ENCODE measurements around the gene LYSET. TPM values are rescaled to one million over a fixed set of nuclear protein-coding genes. Genes with fewer than 3 reads are reported as not detected.

LYSET gene
- total and polyA plus RNA-seq, 2 donors (not counting 3 experiments of a cell fraction or from before 2014, with no cell fraction given) = 14.3 to 18.4 TPM

- ChIA-PET POLR2A (no interaction called here), CTCF (interaction anchor here (1.5 to 1.7 kb wide), 3 partner anchors 29 to 209 kb away, joined by 7 to 11 read pairs (median 8); no protein-coding TSS in a partner anchor)
- dilution Hi-C loops (cut with MboI; ENCODE audit: extremely low pct_ligation_motif_present, low sequenced_read_pairs) = no loop called here
- no TSS peak for BruUV-seq (replicated peaks)
- Histone ChIP-seq H4K20me1 (replicated peaks; ENCODE audit: control insufficient read depth, extremely low read depth, insufficient read depth, low read length) (no peaks in the 10 kb centered on the region), H3K36me3 (ENCODE audit: control insufficient read depth in 2 of 2, extremely low read depth in 1 of 2, insufficient read depth in 2 of 2, low read length in 2 of 2) (no peaks in the 10 kb centered on the region), H3K79me2 (ENCODE audit: control insufficient read depth, insufficient read depth, low read length) (no peaks in the 10 kb centered on the region), H3K4me2 (ENCODE audit: insufficient read depth, low read length) (no peak overlapping the region), H3K9me3 (replicated peaks; ENCODE audit: control insufficient read depth, insufficient read depth, low read length) (no peaks in the 10 kb centered on the region), H3K27ac (ENCODE audit: insufficient read depth, low read depth, low read length) (no peak overlapping the region), H3K4me1 (ENCODE audit: control insufficient read depth, extremely low read depth, insufficient read depth, low read length) (no peaks in the 10 kb centered on the region), H3K9me1 (replicated peaks; ENCODE audit: control insufficient read depth, extremely low read depth, insufficient read depth, low read length) (no peaks in the 10 kb centered on the region), H3K9ac (replicated peaks; ENCODE audit: extremely low read depth, insufficient read depth, low read length) (no peak overlapping the region), H3K4me3 (replicated peaks in 1 of 3; ENCODE audit: insufficient read depth in 1 of 3, low read depth in 1 of 3, low read length in 3 of 3) (no peak overlapping the region), H2AFZ (ENCODE audit: low read depth, low read length) (no peak overlapping the region), H3K27me3 (ENCODE audit: control insufficient read depth in 2 of 2, insufficient read depth in 2 of 2, low read length in 2 of 2) (no peaks in the 10 kb centered on the region)
- no peak for DNase-seq (ENCODE audit: low read depth, low spot score)
- intact Hi-C loops (cut with micrococcal nuclease) = no loop called here
- TF ChIP-seq POLR2AphosphoS5 (IDR thresholded peaks at IDR 0.05; ENCODE audit: insufficient read depth, low read depth, low read length) (no peak), GATA2 (IDR thresholded peaks at IDR 0.05; ENCODE audit: insufficient read depth, insufficient read length, low read depth, low read length) (no peak), EZH2 (IDR thresholded peaks at IDR 0.05; ENCODE audit: borderline replicate concordance, low read depth, low read length, severe bottlenecking) (no peak), JUN (IDR thresholded peaks at IDR 0.05; ENCODE audit: borderline replicate concordance, insufficient read depth, insufficient read length, low read depth) (no peak), MYC (IDR thresholded peaks at IDR 0.05; ENCODE audit: low read depth, low read length) (no peak), POLR2A (IDR thresholded peaks at IDR 0.05; ENCODE audit: low read depth, low read length) (no peak), CTCF (IDR thresholded peaks at IDR 0.05; ENCODE audit: extremely low read depth in 1 of 2, insufficient read depth in 1 of 2, low read depth in 1 of 2, low read length in 2 of 2) (no peak), FOS (IDR thresholded peaks at IDR 0.05; ENCODE audit: borderline replicate concordance, insufficient read depth, low read length) (no peak), MAX (IDR thresholded peaks at IDR 0.05; ENCODE audit: insufficient read depth, insufficient read length) (no peak)
- no peak for FAIRE-seq
Observed at GRCh38 chr14:93161411-93161940, 23.6 kb upstream of the LYSET start.
